Nephron (organoid): ENCODE results near the gene FTSJ1.

ENCODE experiments used
- H3K27ac Mint-ChIP-seq, 3 experiments: 2 replicates each; pipeline ENCODE4 v1.8.0; 2020; ENCODE audit warnings: mixed read lengths in 3 of 3, mild to moderate bottlenecking in 2 of 3, moderate library complexity in 1 of 3
- H3K27me3 Mint-ChIP-seq: 2 replicates; pipeline ENCODE4 v1.8.0; 2021; ENCODE audit warnings: low read depth, mild to moderate bottlenecking, moderate library complexity, mixed read lengths
- H3K36me3 Mint-ChIP-seq: 2 replicates; pipeline ENCODE4 v1.8.0; 2020; ENCODE audit warnings: low read depth, mixed read lengths
- H3K4me1 Mint-ChIP-seq: 2 replicates; pipeline ENCODE4 v1.8.0; 2020; ENCODE audit warnings: mixed read lengths
- H3K4me3 Mint-ChIP-seq, 3 experiments: 2 replicates each; pipeline ENCODE4 v1.8.0; 2020; ENCODE audit warnings: mild to moderate bottlenecking in 3 of 3, mixed read lengths in 3 of 3, moderate library complexity in 2 of 3
- H3K9me3 Mint-ChIP-seq: 2 replicates; pipeline ENCODE4 v1.8.0; 2020; ENCODE audit warnings: mixed read lengths
- TF ChIP-seq, protein P1 (sequence below), 3 experiments: fragments of 200-600 bp; sonication (generic); IDR thresholded peaks; one replicate each; pipeline ENCODE4 v1.5.0; 2021; ENCODE audit warnings: antibody characterized with exemption in 3 of 3; ENCODE audit not compliant: unreplicated experiment in 3 of 3

The FTSJ1 gene

DNA sequence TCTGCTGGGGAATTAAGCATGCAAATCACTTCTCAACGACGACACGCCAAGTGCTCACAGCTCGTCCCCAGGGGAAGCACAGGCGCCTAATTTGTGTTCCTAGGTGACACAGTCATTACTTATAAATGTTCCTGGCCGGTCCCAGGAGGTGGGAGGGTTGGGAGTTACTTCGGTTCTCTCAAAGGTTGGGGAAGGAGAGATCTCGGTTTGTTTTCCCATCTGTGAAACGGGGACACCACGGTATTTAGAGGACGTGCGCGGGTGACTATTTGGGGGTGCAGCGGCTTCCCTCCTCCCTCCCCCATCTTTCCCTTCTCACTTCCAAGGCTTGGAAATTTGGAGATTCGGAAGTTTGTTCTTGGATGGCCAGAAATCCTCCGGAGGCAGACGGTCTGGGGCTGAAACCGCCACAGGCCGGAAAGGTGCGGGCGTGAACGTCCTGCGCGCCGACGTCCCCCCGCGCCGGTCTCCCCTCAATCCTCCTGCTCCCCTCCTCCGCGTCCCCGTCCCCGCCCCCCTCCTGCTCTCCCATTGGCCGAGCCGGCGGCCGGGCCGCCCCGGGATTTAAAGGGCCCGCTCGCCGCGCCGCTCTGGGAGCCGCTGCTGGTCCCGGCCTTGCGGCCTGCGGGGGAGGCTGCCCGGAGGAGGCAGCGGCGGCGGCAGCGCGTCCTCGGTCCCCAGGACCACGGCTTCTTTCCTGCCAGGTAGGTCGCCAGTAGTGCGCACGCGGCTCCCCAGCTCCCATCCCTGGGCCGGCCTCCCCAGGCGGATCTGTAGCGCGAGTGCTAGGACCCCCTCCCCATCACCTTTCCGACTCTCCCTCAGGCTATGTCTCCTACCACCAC, 32.6 kb downstream of the FTSJ1 start, which contains the start of gene PORCN:
TSS of gene PORCN (plus strand) at position 593 of the 845 bp plus-strand sequence. CDS start 829 bp downstream, outside the sequence.
- no peaks in the 10 kb centered on the region for H3K27me3 Mint-ChIP-seq
- peak within 1 kb of the TSS; percentile 93 to 96 (median 95) for H3K4me3 Mint-ChIP-seq
- peak within 1 kb of the TSS; percentile 37 to 75 (median 57) for H3K27ac Mint-ChIP-seq
- no peaks in the 10 kb centered on the region for H3K36me3 Mint-ChIP-seq
- H3K4me1 Mint-ChIP-seq = no peaks in the 10 kb centered on the region
- peaks cover 21% of the 10 kb centered on the region for H3K9me3 Mint-ChIP-seq
- TF ChIP-seq, protein P1, sequence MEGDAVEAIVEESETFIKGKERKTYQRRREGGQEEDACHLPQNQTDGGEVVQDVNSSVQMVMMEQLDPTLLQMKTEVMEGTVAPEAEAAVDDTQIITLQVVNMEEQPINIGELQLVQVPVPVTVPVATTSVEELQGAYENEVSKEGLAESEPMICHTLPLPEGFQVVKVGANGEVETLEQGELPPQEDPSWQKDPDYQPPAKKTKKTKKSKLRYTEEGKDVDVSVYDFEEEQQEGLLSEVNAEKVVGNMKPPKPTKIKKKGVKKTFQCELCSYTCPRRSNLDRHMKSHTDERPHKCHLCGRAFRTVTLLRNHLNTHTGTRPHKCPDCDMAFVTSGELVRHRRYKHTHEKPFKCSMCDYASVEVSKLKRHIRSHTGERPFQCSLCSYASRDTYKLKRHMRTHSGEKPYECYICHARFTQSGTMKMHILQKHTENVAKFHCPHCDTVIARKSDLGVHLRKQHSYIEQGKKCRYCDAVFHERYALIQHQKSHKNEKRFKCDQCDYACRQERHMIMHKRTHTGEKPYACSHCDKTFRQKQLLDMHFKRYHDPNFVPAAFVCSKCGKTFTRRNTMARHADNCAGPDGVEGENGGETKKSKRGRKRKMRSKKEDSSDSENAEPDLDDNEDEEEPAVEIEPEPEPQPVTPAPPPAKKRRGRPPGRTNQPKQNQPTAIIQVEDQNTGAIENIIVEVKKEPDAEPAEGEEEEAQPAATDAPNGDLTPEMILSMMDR (IDR thresholded peaks at IDR 0.05; ENCODE audit: unreplicated experiment in 3 of 3) = no peak

DNA sequence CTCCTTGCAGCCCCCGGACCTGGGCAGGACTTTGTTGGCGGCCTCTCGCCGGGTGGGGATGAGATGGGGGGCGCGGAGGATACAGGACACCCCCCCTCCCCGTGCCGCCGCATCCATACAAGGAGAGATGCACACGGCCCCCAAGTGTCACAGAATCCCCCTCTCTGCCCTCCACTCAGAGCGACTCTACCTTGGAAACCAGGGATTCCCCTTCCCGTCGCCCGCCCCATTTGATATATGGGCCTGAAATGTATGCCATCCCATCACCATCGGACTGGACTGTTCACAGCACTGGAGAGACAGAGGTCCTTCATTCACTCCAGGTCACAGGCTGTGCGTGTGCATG, 33.2 kb downstream of the FTSJ1 start:
- Mint-ChIP-seq H3K36me3 (no peaks in the 10 kb centered on the region), H3K9me3 (peaks cover 18% of the 10 kb centered on the region), H3K4me3 (peak overlapping the region; percentile 93 to 96 (median 95)), H3K27ac (peak overlapping the region in 2 of 3 experiments; percentile 37 to 57), H3K27me3 (no peaks in the 10 kb centered on the region), H3K4me1 (no peaks in the 10 kb centered on the region)
- TF ChIP-seq, protein P1 (IDR thresholded peaks at IDR 0.05; ENCODE audit: unreplicated experiment in 3 of 3) = no peak

DNA sequence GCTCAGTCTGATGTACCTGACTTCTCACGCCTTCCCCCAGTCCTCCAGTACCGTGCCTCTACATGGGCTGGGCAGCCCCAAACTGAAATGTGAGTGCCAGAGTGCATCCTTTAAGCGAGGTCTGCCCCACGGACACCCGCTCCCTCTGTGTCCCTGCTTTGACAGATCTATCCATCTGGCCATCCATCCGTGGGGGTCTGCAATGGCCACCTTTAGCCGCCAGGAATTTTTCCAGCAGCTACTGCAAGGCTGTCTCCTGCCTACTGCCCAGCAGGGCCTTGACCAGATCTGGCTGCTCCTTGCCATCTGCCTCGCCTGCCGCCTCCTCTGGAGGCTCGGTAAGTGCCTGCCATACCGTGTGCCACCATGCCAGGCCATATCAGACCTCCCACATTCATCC, 33.6 kb downstream of the FTSJ1 start:
- Mint-ChIP-seq H3K4me1 (no peaks in the 10 kb centered on the region), H3K27ac (peak overlapping the region in 2 of 3 experiments; percentile 37 to 57), H3K36me3 (no peaks in the 10 kb centered on the region), H3K9me3 (peaks cover 18% of the 10 kb centered on the region), H3K4me3 (peak overlapping the region; percentile 93 to 96 (median 95)), H3K27me3 (no peaks in the 10 kb centered on the region)
- TF ChIP-seq, protein P1 (IDR thresholded peaks at IDR 0.05; ENCODE audit: unreplicated experiment in 3 of 3) = no peak

DNA sequence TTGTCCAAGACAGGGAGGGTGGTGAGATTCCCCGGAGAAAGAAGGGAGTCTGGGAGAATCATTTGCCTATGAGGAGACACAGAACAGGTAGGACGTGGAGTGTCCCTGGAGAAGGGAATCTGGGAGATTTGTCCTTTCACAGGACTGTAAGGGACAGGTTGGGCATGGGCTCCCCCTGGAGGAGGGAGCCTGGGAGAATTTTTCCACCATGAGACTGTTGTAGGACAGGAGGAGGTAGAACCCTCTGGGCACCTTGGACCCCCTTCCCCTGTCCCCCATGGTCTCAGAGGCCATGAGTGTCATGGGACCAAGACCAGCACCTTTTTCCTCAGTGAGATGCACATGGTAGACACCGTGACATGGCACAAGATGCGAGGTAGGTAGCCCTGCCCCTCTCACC, 35.6 kb downstream of the FTSJ1 start:
- TF ChIP-seq, protein P1 (IDR thresholded peaks at IDR 0.05; ENCODE audit: unreplicated experiment in 3 of 3) = peak in 2 of 3 experiments; percentile 10 to 22
- H3K27ac Mint-ChIP-seq = no peak overlapping the region
- no peaks in the 10 kb centered on the region for H3K27me3 Mint-ChIP-seq
- peak overlapping the region; percentile 39 to 59 (median 47) for H3K4me3 Mint-ChIP-seq
- H3K9me3 Mint-ChIP-seq = peaks cover 18% of the 10 kb centered on the region
- peaks cover 4% of the 10 kb centered on the region for H3K36me3 Mint-ChIP-seq
- H3K4me1 Mint-ChIP-seq = no peaks in the 10 kb centered on the region

DNA sequence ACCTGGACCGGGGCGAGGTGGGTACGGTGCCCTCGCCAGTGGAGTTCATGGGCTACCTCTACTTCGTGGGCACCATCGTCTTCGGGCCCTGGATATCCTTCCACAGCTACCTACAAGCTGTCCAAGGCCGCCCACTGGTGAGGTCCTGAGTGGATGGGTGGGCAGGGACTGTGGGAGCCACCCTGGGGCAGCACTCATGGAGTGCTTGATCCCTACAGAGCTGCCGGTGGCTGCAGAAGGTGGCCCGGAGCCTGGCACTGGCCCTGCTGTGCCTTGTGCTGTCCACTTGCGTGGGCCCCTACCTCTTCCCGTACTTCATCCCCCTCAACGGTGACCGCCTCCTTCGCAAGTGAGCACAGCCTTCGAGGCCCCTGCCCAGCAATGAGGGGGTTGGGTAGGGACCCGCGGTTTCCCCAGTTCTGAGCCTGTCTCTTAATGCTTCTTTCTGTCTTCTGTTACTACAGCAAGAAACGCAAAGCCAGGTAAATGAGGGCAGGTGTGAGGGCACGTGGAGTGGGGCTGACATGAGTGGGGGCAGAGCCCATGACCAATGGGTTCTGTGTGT, 36.5 kb downstream of the FTSJ1 start:
- no peak overlapping the region for H3K27ac Mint-ChIP-seq
- no peaks in the 10 kb centered on the region for H3K27me3 Mint-ChIP-seq
- H3K4me1 Mint-ChIP-seq = no peaks in the 10 kb centered on the region
- TF ChIP-seq, protein P1 (IDR thresholded peaks at IDR 0.05; ENCODE audit: unreplicated experiment in 3 of 3) = no peak
- peaks cover 4% of the 10 kb centered on the region for H3K36me3 Mint-ChIP-seq
- no peak overlapping the region for H3K4me3 Mint-ChIP-seq
- peaks cover 15% of the 10 kb centered on the region for H3K9me3 Mint-ChIP-seq
